Transverse colon (tissue), 4 donors: Measurements from ENCODE around the gene TDRD1. TPM values are rescaled to one million over a fixed set of nuclear protein-coding genes. Genes with fewer than 3 reads are reported as not detected.
A peak's percentile ranks its signal among the peaks of the same experiment; 100 is the strongest.

Experiments used
- DNase-seq: peaks from one replicate; pipeline ENCODE4 v3.0.0-alpha.2; 2019
- H3K27ac ChIP-seq, 4 donors: fragments of 200-600 bp; sonication (generic); 2 replicates each; pipeline ENCODE4 v1.5.1; 2016 to 2018; ENCODE audit warnings: inconsistent platforms in 4 of 4
- H3K27me3 ChIP-seq: fragments of 200-600 bp; sonication (generic); 2 replicates; pipeline ENCODE4 v1.5.1; 2017; ENCODE audit warnings: inconsistent platforms
- H3K36me3 ChIP-seq, 4 donors: fragments of 200-600 bp; sonication (generic); 2 replicates each; pipeline ENCODE4 v1.5.1; 2017 to 2019; ENCODE audit warnings: inconsistent platforms in 4 of 4
- H3K4me1 ChIP-seq, 4 donors: fragments of 200-600 bp; sonication (generic); 2 replicates each; pipeline ENCODE4 v1.5.1; 2017 to 2020; ENCODE audit warnings: inconsistent platforms in 4 of 4
- H3K4me3 ChIP-seq, 4 donors: fragments of 200-600 bp; sonication (generic); 1 replicate in 1 of 4; 2 replicates in 3 of 4; pipeline versions ENCODE4 v1.5.1 to v1.6.1; 2017 to 2019; ENCODE audit warnings: inconsistent platforms in 4 of 4
- H3K9me3 ChIP-seq, 2 donors: fragments of 200-600 bp; sonication (generic); 2 replicates each; pipeline ENCODE4 v1.5.1; 2017 to 2019; ENCODE audit warnings: inconsistent platforms in 2 of 2
- CTCF ChIP-seq, 5 experiments: fragments of 200-600 bp in 3 of 5; fragments of 450-650 bp in 2 of 5; sonication (generic) in 3 of 5; IDR thresholded peaks; 1 replicate in 2 of 5; 2 replicates in 3 of 5; pipeline ENCODE4 v1.5.1; 2016 to 2017; ENCODE audit warnings: antibody characterized with exemption in 5 of 5, inconsistent platforms in 3 of 5, mild to moderate bottlenecking in 2 of 5, moderate library complexity in 1 of 5
- EP300 ChIP-seq: sonication (generic); formaldehyde crosslinking; IDR thresholded peaks from one replicate; pipeline ENCODE4 v1.6.1; 2017; ENCODE audit warnings: antibody characterized with exemption, low read depth
- POLR2A ChIP-seq: fragments of 450-650 bp; IDR thresholded peaks from one replicate; pipeline ENCODE4 v1.6.1; 2016; ENCODE audit warnings: antibody characterized with exemption, mild to moderate bottlenecking, moderate library complexity
- POLR2AphosphoS5 ChIP-seq, 3 donors: sonication (generic); formaldehyde crosslinking; IDR thresholded peaks; one replicate each; pipeline ENCODE4 v1.6.1; 2016; ENCODE audit warnings: antibody characterized with exemption in 3 of 3
- WGBS, 2 donors: methylation state at CpG; one replicate each; pipeline ENCODE4 v1.1.5; 2018; ENCODE audit warnings: low coverage in 1 of 2; 5-methylcytosine and 5-hydroxymethylcytosine counted together
- in situ Hi-C, 4 donors: fragments of 200-750 bp; cut with MboI; loops; one replicate each; pipeline versions ENCODE4 v1.15.0 to v1.15.1; 2017; ENCODE audit warnings: low sequenced_read_pairs in 3 of 4, low pct_ligation_motif_present in 1 of 4, low pct_unique_long_range_greater_than_20kb in 1 of 4
- intact Hi-C: fragments of 100-400 bp; cut with DNase I; formaldehyde crosslinking; loops from one replicate; pipeline ENCODE4 v1.15.1; 2023; ENCODE audit warnings: low total_unique reads
- total RNA-seq, 4 donors: library from RNA; depleted of rRNA; stranded (reverse); fragments of >200 nt; gene quantifications; one replicate each; pipeline ENCODE4 v1.1.0, GENCODE V29; 2016

The TDRD1 gene
- total RNA-seq, 4 donors from 2014 or later, result 0.14 TPM; not detected in 3

GRCh38 chr10:114157912-114158311 lies 21.2 kb upstream of the TDRD1 start:
- 90% methylated on average over 2 of the region's 2 CpGs for WGBS, 2 donors
- peaks cover 0 to 17% (median 6%) of the 10 kb centered on the region in 4 donors for H3K4me1 ChIP-seq
- TF ChIP-seq POLR2A, result no peak
- TF ChIP-seq EP300, result no peak
- no peak for TF ChIP-seq POLR2AphosphoS5 (IDR thresholded peaks at IDR 0.05)
- no peak for TF ChIP-seq CTCF (IDR thresholded peaks at IDR 0.05)
- no peak overlapping the region for H3K27ac ChIP-seq
- H3K27me3 ChIP-seq, result no peaks in the 10 kb centered on the region
- in situ Hi-C loops, result no loop called here
- H3K36me3 ChIP-seq, result peaks cover 0 to 16% (median 8%) of the 10 kb centered on the region in 4 donors
- intact Hi-C loops, result no loop called here
- H3K9me3 ChIP-seq, result no peaks in the 10 kb centered on the region
- no peak for DNase-seq
- H3K4me3 ChIP-seq, result no peak overlapping the region

- Histone ChIP-seq H3K9me3 (no peaks in the 10 kb centered on the region), H3K27ac (peak overlapping the region in 1 of 4 donors; percentile 36), H3K27me3 (no peaks in the 10 kb centered on the region), H3K4me3 (no peak overlapping the region), H3K36me3 (peaks cover 0 to 3% (median 0%) of the 10 kb centered on the region in 4 donors), H3K4me1 (peaks cover 7 to 47% (median 17%) of the 10 kb centered on the region in 4 donors)
- DNase-seq, result no peak
- WGBS, 2 donors, result 73 to 74% methylated on average over 2 of the region's 2 CpGs
- TF ChIP-seq POLR2AphosphoS5 (IDR thresholded peaks at IDR 0.05) (no peak), POLR2A (no peak), CTCF (IDR thresholded peaks at IDR 0.05) (no peak), EP300 (no peak)
- intact Hi-C loops (no loop called here), in situ Hi-C loops (no loop called here)
Measured at GRCh38 chr10:114163062-114163461, 16.1 kb upstream of the TDRD1 start.

- 60 to 73% methylated on average over 3 of the region's 3 CpGs for WGBS, 2 donors
- in situ Hi-C loops, result no loop called here
- no peaks in the 10 kb centered on the region for H3K27me3 ChIP-seq
- TF ChIP-seq POLR2AphosphoS5 (IDR thresholded peaks at IDR 0.05) (no peak), POLR2A (no peak), CTCF (IDR thresholded peaks at IDR 0.05) (no peak), EP300 (no peak)
- DNase-seq, result no peak
- peaks cover 0 to 3% (median 0%) of the 10 kb centered on the region in 4 donors for H3K36me3 ChIP-seq
- no peaks in the 10 kb centered on the region for H3K9me3 ChIP-seq
- H3K4me1 ChIP-seq, result peaks cover 7 to 36% (median 13%) of the 10 kb centered on the region in 4 donors
- intact Hi-C loops, result no loop called here
- no peak overlapping the region for H3K4me3 ChIP-seq
- H3K27ac ChIP-seq, result no peak overlapping the region
Measured at GRCh38 chr10:114166043-114166442, 13.1 kb upstream of the TDRD1 start.

- H3K4me1 ChIP-seq, result peaks cover 7 to 41% (median 13%) of the 10 kb centered on the region in 4 donors
- no peak overlapping the region for H3K27ac ChIP-seq
- WGBS, 2 donors, result 37% methylated on average over 3 of the region's 3 CpGs
- H3K9me3 ChIP-seq, result no peaks in the 10 kb centered on the region
- TF ChIP-seq POLR2A, result no peak
- no peak for TF ChIP-seq CTCF (IDR thresholded peaks at IDR 0.05)
- TF ChIP-seq POLR2AphosphoS5 (IDR thresholded peaks at IDR 0.05), result no peak
- no peak for TF ChIP-seq EP300
- no peak overlapping the region for H3K4me3 ChIP-seq
- peaks cover 0 to 3% (median 0%) of the 10 kb centered on the region in 4 donors for H3K36me3 ChIP-seq
- in situ Hi-C loops, result no loop called here
- H3K27me3 ChIP-seq, result no peaks in the 10 kb centered on the region
- no peak for DNase-seq
- intact Hi-C loops, result no loop called here
Measured at GRCh38 chr10:114166494-114166893, 12.7 kb upstream of the TDRD1 start.
